ENCODE measurements around the gene ALAS2. TPM values are rescaled to one million over a fixed set of nuclear protein-coding genes. Genes with fewer than 3 reads are reported as not detected.
"Not testable (repeated sequence)": the region's sequence is repeated elsewhere in the genome, so short reads cannot be mapped to it uniquely, and the experiment has no call there.

ALAS2 gene
- total RNA-seq, 1 donor from 2014 or later = 1.1 TPM

DNA sequence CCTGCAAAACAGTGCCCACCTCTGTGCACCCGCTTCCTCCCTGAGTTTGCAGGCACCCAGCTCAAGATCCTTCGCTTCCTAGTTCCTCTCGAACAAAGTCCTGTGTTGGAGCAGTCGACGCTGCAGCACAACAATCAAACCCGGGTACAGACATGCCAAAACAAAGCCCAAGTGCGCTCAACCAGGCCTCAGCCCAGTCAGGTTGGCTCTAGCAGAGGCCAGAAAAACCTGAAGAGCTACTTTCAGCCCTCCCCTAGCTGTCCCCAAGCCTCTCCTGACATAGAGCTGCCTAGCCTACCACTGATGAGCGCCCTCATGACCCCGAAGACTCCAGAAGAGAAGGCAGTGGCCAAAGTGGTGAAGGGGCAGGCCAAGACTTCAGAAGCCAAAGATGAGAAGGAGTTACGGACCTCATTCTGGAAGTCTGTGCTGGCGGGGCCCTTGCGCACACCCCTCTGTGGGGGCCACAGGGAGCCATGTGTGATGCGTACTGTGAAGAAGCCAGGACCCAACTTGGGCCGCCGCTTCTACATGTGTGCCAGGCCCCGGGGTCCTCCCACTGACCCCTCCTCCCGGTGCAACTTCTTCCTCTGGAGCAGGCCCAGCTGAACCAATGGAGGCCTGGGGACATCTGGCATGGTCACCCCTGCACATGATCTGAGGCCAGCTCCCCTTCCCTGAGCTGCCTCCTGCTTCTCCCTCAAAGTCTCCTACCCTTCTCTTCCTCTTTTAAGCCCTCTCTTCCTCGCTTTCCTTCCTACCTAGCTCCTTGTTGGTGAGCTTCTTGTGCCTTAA lies 23.8 kb downstream of the ALAS2 start:
- no peak for DNase-seq (ENCODE audit: low spot score)

DNA sequence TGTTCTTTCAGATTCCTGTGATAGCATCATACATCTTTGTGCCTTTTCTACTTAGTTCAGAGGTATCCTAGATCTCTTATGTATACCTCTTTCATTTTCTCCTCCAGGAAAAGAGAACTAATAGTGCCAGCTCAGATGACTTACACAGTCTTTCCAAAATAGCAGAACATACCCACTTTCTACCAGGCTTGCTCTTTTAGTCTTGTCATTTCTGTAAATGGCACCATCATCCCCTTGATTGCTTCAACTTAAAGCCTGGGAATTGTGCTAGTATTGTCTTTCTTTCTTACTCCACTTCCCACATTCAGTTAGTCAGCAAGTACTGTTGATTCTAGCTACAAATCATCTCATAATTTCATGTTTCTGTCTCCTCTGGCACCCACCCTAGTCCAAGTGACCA lies 25.5 kb downstream of the ALAS2 start:
- DNase-seq (ENCODE audit: low spot score) = no peak

DNA sequence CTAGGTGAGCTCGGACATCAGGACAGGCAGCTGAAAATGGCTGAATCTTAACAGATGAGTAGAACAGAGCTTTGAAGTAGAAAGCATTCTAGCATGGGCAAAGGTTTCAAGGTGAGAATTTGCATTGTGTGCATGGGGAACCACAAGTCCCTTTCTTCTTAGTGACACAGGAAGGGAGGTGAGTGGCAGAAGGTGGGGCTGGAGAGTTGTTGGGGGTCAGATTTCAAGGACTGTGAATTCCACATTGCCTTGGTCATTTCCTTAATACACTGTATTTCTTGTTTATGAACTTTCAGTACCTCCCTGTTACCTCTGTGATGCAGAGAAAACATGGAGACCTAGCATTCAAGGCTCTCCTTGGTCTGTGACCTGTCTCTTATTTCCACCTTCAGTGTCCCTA lies 26.5 kb downstream of the ALAS2 start:
- DNase-seq (ENCODE audit: low spot score) = no peak

DNA sequence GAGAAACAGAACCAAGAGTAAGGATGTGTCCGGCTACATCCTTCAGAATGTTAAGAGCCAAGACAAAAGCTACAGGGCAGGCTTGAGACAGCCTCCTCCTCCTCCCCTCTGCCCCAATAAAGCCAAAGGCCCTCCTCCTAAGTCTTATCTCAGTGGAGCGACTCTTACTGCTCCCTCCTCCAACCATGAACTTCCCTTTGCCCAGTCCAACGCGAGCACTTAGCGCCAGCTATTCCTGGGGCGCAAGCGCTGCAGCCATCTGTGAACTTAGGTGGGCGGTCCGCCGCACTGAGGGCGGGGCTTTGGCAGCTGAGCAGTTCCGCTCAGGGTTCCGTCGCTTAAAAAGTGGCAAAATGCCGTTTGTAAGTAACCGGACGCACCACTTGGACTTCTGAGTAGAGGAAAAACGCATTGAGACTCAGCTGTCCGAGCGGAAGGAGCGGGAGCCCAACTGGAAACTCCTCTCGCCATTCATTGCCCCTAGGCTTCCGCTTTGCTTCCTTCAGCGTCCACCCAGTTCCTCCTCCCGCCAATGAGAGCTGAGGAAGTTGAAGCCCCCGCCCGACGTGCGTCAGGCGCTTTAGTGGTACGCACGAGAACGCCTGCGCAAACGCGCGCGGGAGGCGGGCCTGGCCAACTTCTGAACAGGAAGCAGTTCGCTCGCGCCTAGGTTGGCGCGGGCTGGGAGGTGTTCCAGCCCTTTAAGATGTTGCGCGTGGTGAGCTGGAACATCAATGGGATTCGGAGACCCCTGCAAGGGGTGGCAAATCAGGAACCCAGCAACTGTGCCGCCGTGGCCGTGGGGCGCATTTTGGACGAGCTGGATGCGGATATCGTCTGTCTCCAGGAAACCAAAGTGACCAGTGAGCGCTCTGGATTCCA lies 30.8 kb downstream of the ALAS2 start, which contains the start of gene APEX2:
TSS of gene APEX2 (plus strand) at position 647 of the 882 bp plus-strand sequence. CDS start at position 707, 60 bp downstream.
- DNase-seq (ENCODE audit: low spot score) = peak; percentile 94

DNA sequence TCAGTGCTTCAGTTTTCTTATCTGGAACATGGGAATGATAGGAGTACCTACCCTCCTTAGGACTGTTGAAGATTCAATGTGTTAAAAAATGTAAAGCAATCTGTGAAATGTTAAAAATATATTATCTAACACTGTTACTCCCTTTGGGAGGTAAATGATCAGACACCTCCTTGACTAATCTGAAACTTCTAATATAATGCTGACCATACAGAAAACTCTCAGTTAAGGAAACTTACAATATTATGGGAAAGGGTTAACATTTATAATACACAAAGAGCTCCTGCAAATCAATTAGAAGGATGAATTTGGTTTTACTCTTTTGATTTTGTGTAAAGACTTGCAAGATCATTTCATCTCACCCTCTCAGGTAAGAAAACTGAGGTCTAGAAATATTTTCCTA lies 35.2 kb downstream of the ALAS2 start:
- no peak for DNase-seq (ENCODE audit: low spot score)

DNA sequence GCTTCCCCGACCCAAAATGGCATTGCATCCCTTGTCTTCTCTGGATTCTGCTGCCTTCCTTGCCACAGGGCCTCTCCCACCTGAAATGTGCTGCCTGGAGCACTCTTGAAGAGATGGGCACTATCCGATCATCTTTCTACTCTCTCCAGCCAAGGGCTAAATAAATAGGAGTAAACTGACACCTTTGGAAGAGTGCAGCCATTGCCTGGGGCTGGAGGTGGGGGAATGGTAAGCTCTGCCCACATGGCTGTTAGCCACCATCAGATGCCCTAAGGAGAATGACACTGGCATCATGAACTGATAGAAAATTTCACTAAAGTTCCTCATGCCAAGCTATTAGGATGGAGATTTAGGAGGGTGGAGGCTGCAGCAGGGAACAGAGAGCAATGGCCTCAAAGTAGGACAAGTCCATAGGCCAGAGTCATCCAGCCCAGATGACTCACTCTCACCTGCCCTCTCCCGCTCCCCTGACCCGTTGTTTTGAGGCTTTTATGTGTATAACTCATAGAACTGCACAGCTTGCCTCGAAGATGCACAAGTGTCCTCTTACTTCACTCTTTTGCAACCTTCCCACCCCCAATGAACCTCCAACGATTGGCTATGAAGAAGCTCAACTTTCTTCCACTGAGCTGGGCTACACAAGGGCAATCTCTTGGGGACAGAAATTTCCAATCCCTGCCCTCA lies 36.0 kb downstream of the ALAS2 start:
- DNase-seq (ENCODE audit: low spot score) = no peak

DNA sequence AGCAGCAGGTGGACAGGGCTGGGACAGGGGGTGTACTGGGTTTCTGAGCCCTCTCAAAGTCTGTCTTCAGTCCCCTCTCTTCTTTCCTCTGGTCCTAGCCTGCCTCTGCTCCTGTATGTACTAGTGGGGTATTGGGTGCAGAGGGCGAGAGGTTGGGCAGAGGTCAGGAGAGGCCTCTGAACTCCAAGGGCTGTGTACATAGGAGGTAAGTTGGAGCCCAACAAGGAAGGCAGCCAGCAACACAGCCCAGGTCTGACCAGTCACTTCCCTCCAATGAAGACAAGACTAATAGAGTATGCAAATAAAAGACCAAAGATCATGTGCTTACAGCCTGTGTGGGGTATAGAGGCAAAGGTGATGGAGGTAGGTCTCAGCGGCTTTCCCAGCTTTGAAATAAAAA lies 36.7 kb downstream of the ALAS2 start, which contains the start of gene PFKFB1:
TSS of gene PFKFB1 (minus strand) at position 90 of the 400 bp plus-strand sequence. CDS start 181 bp downstream, outside the sequence.
- no peak for DNase-seq (ENCODE audit: low spot score)

DNA sequence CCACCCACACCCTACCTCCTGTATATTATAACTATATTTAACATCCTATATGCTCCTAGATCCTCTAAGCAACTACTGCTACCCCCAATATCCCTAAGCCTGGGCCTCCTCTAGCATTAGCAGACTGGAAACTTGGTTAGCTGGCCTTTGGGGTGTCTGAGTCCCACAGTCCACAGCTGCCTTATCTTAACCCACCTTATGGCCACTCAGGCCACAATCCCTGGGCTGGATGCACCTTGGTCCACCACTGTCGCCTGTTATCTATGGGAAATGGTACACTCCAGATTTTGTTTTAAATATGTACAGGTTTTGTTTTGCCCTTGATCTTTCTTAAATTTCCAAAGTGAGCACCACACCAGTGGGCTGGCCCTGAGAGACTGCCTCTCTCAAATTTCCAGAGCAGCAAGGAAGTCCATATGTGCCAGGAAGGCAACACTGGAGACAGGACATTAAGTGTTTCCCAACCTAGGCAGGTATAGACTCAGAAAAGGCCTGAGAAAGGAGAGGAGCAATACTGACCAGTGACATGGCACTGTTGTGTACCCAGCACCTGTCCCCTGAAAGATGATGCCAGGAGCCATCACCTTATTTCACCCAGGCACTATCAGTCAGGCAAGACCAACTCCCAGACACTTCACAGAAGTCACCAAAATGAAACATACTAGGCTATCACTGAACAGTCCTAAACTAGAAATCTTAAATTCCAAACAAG lies 37.7 kb downstream of the ALAS2 start:
- DNase-seq (ENCODE audit: low spot score) = no peak

DNA sequence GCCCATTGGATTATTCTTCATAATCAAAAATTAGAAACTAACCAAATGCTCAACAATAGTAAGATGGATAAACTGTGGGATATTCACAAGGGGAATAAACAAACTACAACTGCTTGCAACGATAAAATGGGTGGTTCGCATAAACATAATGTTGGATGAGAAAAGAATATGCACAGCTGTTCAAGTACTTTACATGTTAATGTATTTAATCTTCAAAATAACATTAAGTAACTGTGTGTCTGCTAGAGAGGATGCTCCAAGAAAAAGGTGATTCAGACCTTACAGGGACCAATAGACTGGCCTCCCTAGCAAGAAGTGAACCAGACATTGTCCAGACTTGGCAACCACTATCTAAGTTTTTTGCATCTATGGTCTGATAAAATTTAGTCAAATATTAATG lies 39.1 kb downstream of the ALAS2 start:
- no peak for DNase-seq (ENCODE audit: low spot score)

DNA sequence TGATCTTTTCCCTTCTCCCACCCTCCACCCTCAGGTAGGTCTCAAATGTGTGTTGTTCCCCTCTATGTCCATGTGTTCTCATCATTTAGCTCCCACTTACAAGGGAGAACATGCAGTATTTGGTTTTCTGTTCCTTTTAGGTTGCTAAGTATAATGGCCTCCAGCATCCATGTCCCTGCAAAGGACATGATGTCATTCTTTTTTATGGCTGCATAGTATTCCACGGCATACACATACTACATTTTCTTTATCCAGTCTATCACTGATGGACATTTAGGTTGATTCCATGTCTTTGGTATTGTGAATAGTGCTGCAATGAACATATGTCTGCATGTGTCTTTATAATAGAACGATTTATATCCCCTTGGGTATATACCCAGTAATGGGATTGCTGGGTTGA lies 47.5 kb downstream of the ALAS2 start:
- not testable (repeated sequence) for DNase-seq (ENCODE audit: low spot score)

DNA sequence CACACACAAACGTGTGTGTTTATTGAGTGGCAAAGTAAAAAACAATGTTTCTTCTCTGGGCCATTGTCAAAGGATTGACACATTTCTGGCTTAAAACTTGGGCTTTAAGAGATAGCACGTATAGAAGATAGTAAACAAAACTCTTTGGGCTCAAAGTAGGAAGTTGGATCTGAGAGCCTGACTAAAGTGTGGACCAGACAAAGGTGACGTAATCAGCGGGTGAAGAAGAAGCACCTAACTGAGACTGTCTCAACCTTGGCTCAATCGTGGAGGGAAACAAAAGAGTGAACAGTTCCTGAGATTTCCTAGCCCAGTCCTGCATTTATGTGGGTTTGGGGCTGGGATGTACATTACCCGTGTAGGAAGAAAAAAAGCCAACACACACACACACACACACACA lies 50.4 kb downstream of the ALAS2 start:
- no peak for DNase-seq (ENCODE audit: low spot score)

DNA sequence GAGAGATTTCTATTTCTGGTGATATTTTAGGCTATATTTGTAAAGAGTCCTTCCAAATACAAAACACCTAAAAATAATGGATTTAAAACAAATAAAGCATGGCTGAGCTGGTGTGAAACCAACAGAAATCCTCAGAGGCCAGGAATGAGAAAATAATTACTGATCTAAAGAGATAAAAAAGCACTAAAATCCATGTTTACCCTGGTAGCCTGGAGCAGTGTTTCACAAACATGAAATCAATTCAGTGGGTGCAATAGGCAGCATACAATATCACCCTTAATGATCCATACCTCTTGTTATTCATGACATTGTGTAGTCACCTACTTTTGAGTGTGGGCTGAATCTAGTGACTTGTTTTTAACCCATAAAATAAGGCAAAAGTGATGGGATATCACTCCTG lies 51.3 kb downstream of the ALAS2 start:
- DNase-seq (ENCODE audit: low spot score) = no peak

DNA sequence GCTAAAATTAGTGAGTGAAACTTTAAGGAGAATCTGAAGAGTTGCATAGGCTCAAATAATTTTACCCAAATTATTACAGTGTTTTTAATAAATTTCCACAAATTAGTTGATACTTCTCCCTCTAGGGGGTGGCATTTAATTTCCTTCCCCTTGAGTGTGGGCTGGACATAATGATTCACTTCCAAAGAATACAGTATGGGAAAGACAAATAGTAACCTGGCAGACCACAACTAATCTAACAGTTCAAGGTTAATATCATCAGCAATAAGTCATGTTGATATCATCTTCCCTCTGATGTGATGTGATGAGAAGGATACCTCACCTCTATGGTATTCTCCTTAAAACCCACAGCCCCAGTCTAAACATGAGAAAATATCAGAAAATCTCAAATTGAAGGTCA lies 52.3 kb downstream of the ALAS2 start:
- DNase-seq (ENCODE audit: low spot score) = no peak

DNA sequence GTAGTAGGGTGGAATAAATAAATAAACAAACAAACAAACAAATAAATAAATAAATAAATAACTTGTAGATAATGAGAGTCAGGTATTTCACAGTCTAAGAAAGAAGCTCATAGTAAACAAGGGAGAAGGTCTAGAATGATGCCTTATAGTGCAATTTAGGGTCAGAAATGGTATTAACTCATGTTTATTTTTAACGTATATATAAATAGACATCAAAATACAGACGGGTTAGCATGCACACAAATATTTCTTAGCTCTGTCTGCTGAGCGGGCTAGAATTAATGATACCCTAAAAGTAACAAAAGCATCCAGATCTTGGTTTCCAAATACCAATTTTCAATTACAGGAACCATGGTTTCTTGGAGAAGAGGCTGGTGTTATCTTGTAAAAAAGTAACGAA lies 53.4 kb downstream of the ALAS2 start:
- no peak for DNase-seq (ENCODE audit: low spot score)

DNA sequence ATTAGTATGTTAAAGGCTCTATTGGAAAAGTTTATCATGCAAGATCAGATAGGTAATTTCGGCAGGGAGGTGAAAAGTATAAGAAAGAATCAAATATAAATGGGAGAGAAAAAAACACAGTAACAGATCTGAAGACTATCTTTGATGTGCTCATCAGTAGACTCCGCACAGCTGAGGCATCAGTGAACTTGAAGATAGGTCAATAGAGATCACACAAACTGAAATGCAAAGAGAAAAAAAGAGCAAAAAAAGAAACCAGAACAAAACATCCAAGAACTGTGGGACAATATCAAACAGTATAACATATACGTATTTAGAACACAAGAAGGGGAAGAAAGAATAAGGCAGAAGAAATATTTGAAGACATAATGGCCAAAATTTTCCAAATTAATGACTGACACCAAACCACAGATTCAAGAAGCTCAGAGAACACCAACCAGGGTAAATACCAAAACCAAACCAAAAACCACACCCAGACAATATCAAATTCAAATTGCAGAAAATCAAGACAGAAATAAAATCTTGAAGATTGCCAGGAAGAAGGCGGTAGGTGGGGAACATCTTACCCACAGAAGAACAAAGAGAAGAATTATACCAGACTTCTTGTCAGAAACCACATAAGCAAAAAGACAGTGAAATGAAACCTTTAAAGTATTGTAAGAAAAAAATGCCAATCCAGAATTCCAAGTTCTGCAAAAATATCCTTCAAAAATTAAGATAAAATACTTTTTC lies 65.8 kb downstream of the ALAS2 start:
- no peak for DNase-seq (ENCODE audit: low spot score)

DNA sequence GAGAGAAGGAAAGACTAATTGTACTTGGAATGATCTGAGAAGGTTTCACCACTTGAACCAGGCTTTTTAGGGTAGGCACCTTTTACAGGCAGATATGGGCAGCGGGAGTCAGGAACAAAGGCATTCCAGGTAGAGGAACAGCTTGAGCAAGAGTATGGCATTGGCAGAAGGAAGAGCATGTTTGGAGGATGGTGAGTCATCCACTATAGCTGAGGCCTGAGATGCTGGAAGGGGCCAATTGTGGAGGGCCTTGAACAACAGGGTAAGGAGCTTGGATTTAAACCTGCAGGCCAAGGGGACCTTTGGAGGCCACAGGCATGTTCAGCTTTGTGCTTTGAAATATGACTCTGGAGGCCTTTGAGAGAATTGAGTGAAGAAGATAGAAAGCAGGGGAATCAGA lies 69.0 kb downstream of the ALAS2 start:
- DNase-seq (ENCODE audit: low spot score) = no peak
